ENCODE measurements around the gene TMTC2.
"Not testable (repeated sequence)": the region's sequence is repeated elsewhere in the genome, so short reads cannot be mapped to it uniquely, and the experiment has no call there.

TMTC2 gene

DNA sequence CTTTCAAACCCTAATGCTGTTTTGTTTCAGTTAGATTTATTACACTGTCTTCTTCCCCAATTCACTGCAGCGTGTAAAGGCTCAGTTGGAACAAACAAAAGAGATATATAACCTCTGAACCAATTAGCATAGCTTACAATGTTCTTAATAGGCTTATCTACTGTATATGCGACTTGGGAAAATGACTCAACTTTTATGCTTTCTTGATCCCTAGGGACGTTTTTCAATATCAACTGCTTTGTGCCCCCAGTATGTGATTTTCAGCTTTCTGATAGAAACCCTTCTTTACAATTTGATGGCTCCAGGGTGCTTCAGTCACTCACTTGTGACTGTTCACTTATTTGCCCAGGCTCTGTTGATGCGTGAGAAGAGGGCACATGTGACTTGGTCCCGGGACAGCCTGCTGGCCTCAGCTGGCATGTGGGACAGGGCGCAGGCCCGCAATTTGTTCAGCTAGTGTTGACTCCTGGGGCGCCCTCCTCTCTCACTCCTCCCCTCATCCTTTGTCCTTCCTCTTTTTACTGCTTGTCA, 107.1 kb downstream of the TMTC2 start:
- no peak for DNase-seq (ENCODE audit: low read depth)

GRCh38 chr12:82797480-82797879, 110.8 kb downstream of the TMTC2 start:
- no peak for DNase-seq (ENCODE audit: low read depth)

DNA sequence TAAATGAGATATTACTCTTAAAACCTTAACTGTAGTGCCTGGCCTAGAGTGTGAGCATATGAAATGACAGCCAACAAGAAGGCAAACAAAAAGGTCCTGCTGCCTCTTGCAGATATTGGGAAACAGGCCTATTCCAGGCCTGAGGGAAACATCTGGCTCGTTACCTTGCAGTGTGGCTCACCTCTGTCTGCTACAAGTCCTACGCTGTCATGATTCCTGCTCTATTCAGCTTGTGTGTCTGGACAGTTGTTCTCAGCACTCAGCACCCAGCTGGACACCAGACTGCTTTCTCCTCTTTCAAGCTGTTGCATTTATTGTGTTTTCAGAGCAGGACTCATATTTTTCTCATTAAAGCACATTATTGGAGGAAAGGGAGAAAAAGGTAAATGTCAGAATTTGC, 113.5 kb downstream of the TMTC2 start:
- DNase-seq (ENCODE audit: low read depth): no peak

- no peak for DNase-seq (ENCODE audit: low read depth)
Measured at GRCh38 chr12:82801951-82802610, 115.4 kb downstream of the TMTC2 start.

DNA sequence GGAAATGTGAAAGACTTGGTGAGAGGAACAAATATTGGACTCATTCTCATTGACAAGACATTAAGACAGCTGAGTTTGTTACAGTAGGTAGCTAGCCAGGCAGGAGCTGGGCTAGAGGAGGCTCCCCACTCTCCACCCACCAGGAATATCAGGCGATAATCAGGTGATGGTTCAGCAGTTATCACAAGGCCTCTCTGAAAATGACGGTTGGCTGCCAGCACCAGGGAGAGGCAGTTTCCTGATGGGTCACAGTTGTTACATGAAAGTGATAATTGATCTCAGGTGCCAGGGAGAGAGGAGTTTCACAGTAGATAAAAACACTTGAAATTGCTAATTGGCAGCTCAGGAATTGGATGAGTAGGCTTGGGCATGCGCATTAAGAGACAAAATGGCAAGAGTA, 116.5 kb downstream of the TMTC2 start:
- DNase-seq (ENCODE audit: low read depth): no peak

DNA sequence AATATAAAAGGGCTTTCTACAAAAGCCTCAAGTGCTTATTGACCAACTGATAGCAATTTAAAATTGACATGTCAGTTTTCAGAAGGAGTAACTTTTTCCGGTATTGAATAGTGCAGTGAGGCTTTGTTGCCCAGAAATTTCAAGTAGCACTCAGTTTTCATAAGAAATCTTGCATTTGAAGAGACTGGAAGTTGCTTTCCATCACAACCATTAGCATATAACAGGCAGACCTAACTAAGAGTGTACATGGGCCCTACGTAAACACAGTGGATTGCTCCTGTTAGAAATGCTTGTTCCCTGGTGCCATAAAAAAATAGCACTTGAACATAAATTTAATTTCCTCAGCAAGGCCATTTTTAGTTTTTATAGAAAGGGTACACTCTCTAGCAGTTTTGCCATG, 117.9 kb downstream of the TMTC2 start:
- DNase-seq (ENCODE audit: low read depth): no peak

GRCh38 chr12:82805004-82805403, 118.3 kb downstream of the TMTC2 start:
- not testable (repeated sequence) for DNase-seq (ENCODE audit: low read depth)

GRCh38 chr12:82805812-82806497, 119.2 kb downstream of the TMTC2 start:
- no peak for DNase-seq (ENCODE audit: low read depth)

DNA sequence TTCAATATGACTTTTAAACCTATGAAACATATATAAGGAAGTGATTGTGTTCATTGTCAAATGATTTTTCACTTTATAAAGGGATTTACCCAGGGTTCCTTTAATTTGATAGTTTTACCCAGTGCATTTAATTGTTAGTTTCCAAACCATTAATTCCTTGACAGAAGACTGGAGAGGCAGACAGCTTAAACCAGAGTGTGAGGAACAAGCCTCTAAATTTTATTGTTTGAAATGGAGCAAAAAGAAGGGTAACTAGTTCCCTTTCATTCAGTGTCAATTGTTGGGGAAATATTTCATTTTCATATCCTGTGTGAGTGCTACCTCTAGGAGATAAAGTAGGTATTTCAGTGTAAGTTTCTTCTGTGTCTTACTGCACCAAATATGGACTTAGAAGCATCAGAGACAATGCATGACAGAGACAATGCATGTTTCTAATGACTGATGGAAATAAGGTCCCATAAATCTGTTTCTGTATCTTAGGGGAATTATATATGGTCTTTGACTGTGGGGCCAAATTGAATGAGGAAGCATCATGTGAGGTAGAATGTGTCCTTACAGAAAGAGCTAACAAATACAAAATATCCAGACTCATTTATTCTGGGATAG, 120.5 kb downstream of the TMTC2 start:
- DNase-seq (ENCODE audit: low read depth): no peak

DNA sequence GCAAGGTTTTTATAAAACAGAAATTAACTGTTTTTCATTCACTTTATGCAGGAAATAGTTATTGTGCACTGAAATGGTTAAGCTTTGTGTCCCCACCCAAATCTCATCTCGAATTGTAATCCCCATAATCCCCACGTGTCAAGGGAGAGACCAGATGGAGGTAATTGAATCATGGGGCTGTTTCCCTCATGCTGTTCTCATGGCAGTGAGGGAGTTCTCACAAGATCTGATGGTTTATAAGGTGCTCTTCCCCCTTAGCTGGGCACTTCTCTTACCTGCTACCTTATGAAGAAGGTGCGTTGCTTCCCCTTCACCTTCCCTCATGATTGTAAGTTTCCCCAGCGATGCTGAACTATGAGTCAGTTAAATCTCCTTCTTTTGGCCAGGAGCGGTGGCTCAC, 123.9 kb downstream of the TMTC2 start:
- no peak for DNase-seq (ENCODE audit: low read depth)

GRCh38 chr12:82817368-82817767, 130.7 kb downstream of the TMTC2 start:
- no peak for DNase-seq (ENCODE audit: low read depth)

DNA sequence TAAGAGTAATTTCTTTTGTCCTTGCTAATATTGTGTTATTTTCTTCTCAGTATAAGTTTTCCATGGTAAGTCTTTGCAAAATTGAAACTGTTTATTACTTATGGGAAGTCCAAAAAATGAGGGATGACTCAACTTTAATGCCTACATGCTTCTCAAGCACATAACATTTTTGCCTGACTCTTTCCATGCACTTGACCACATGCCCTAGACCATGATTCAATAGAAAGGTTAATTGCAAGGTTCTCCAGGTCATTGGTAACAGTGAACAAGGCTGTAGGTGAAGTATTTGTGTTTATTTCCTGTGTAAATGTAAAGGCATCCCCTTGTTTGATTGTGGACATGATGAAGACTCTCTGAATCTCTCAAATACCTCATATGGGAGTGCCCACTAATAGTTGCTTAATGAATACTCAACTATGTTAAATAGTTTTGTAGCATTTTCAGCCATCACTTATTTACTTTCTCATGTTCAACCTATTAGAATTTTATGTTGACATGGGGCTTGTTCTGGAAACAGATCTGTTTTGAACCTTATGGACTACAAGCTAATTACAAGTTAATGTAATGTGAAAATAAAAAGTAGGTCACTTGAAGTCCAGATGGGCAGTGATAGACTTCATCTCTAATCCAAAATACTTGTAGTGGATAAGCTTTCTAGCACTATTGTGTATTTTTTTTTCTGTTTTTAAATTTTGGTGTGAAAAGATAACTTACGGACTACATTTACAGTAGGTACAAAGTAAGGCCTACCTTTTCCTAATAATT, 131.7 kb downstream of the TMTC2 start:
- no peak for DNase-seq (ENCODE audit: low read depth)

- DNase-seq (ENCODE audit: low read depth): no peak
Measured at GRCh38 chr12:82826505-82826904, 139.8 kb downstream of the TMTC2 start.

DNA sequence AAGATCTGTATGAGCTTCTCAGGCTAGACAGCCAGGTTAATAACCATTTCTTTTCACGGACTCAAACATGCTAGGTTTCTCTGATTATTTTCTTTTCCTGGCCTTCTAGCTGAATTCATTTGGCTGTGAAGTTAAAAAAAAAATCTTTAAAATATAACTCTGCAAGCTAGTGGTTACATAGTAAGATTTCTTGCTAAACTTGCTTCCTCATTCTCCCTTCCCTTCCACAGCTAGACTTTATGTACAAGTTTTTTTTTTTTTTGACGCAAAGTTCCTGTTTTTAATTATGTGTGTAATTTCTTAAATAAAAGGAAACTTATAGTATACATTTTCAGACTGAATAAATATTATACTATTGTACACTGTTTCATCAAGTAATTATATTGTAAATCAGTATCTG, 145.4 kb downstream of the TMTC2 start:
- no peak for DNase-seq (ENCODE audit: low read depth)

DNA sequence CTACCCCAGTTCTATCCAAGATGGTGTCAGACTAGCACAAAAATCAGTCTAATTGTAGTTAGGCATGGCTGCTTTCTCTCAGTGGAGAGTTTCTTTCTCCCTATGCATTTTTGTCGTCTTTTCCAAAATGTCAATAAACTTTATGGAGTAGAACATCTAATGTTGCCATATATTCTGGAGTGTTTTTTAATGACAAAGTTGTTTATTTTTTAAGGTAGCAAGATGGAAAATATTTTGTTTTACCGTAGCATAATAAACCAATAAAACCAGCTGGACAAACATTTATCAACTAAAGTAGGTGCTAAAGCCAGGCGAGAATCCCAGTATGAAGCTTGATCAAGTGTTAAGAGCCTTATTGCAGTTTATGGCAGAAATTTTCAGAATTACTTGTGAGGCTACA, 146.3 kb downstream of the TMTC2 start:
- DNase-seq (ENCODE audit: low read depth): no peak

GRCh38 chr12:82833481-82833880, 146.8 kb downstream of the TMTC2 start:
- no peak for DNase-seq (ENCODE audit: low read depth)

DNA sequence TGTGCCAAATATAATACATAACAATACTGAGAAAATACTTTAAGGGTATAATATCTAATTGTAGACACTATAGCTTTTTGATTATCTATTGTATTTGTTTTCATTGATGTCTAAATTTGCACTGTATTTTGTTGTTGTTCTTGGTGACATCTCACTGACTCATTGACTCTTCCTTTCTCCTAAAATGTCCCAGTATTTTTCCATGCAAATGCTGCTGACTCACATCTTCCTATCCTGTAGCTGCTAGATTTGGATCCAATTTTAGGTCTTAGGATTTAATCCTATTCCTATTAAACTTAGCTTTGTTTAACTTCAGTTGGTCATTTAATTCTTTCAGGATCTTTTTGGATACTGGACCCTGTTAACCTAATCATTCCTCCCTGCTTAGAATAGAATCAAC, 148.5 kb downstream of the TMTC2 start:
- DNase-seq (ENCODE audit: low read depth): no peak

DNA sequence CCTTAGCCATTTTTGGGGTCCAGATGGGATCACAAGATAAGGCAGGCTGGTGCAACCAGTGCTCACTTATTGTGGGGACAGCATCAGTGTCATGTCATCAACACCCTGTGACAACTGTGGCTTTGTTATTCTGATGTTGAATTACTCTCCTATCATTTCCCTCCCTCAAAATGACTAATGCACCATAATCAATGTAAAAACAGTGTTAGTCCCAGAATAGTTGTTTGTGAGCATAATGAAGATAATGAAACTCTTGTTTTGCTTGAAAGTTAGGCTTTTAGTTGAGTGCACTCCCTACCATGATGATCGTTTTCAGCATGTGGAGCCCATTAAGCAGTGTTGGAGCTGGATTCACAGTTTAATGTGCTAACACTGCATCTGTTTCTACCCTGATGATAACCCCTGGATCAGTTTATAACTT, 151.4 kb downstream of the TMTC2 start:
- DNase-seq (ENCODE audit: low read depth): no peak

- DNase-seq (ENCODE audit: low read depth): no peak
Measured at GRCh38 chr12:82838827-82839226, 152.1 kb downstream of the TMTC2 start.

DNA sequence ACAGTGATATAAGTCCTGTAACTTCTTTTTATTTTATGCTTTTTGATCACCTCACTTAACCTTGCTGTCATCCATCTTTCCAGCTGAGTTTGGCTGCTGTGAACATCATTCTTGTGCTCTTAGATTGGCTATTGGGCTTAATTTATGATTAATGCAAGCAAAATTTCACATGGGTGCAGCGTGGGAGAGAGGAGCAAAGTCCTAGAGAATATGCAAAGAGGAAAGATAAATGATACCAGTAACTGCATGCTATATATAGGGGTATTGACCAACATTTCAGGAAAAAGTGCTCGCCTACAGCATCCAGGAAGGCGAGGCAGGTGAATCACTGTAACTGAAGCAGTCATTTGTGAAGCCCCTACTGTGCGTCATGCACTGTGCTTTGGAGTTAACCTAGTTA, 153.1 kb downstream of the TMTC2 start:
- no peak for DNase-seq (ENCODE audit: low read depth)

DNA sequence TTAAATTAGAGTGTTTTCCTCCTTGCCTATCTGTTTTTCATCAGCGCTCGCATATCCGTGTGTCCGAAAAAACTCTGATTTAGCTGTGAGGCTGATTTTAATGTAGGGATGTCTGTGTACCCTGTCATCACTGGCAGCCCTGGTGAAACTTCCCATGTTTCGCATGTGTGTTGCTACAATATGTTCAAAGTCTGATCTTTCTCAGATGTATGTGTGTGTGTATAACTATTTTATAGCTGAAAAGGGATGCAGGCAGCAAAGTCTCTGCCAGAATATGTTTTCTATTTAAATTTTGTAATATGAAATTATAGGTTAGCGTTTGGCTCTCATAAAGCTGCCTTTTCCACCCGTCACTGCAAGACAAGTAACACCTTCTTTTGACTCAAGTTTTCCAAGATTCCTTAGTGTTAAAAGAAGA, 154.8 kb downstream of the TMTC2 start:
- DNase-seq (ENCODE audit: low read depth): no peak

- no peak for DNase-seq (ENCODE audit: low read depth)
Measured at GRCh38 chr12:82842480-82842879, 155.8 kb downstream of the TMTC2 start.

GRCh38 chr12:82845076-82845475, 158.4 kb downstream of the TMTC2 start:
- DNase-seq (ENCODE audit: low read depth): not testable (repeated sequence)

Measured in stimulated activated CD8-positive, alpha-beta memory T cell treated with anti-CD3 and anti-CD28 coated beads, Interleukin-12 subunit alpha, Interleukin-12 subunit beta, amount 100 ng/mL, for 1 hour (primary cell).